Stimulated activated CD4-positive, alpha-beta T cell treated with anti-CD3 and anti-CD28 coated beads, Interleukin-12 subunit alpha, Interleukin-12 subunit beta, amount 100 ng/mL, for 48 hours (primary cell): ENCODE results near the gene HYCC2.
A peak's percentile ranks its signal among the peaks of the same experiment; 100 is the strongest.
"Not testable (repeated sequence)": the region's sequence is repeated elsewhere in the genome, so short reads cannot be mapped to it uniquely, and the experiment has no call there.

ENCODE experiments used
- DNase-seq, 3 donors: peaks; one replicate each; pipeline ENCODE4 v3.0.0-alpha.2; 2020; ENCODE audit warnings: low read depth in 2 of 3, low spot score in 1 of 3

The HYCC2 gene

GRCh38 chr2:201071479-201072200 lies at the start of gene HYCC2, which contains the start of gene NDUFB3:
Gene HYCC2 (minus strand): TSS chr2:201071671. CDS start chr2:201024009, 47,662 bp downstream.
Gene NDUFB3 (plus strand): TSS chr2:201072001. CDS start chr2:201078883, 6,882 bp downstream.
- peak; percentile 84 to 89 (median 87) for DNase-seq

- no peak for DNase-seq
Observed at GRCh38 chr2:201118961-201119854, 47.7 kb upstream of the HYCC2 start.

- DNase-seq, result peak; percentile 77 to 86 (median 77)
Observed at GRCh38 chr2:201118121-201118960, 46.9 kb upstream of the HYCC2 start.

GRCh38 chr2:201117735-201118094 lies 46.2 kb upstream of the HYCC2 start:
- not testable (repeated sequence) for DNase-seq

GRCh38 chr2:201116959-201117734 lies 45.7 kb upstream of the HYCC2 start:
- DNase-seq, result no peak

GRCh38 chr2:201116115-201116958 lies 44.9 kb upstream of the HYCC2 start, which contains the start of gene CFLAR:
Gene CFLAR (plus strand): TSS chr2:201116164. CDS start chr2:201129866, 13,702 bp downstream.
- peak in 2 of 3 donors; percentile 75 to 78 for DNase-seq

- no peak for DNase-seq
Observed at GRCh38 chr2:201114846-201115245, 43.4 kb upstream of the HYCC2 start.

- no peak for DNase-seq
Observed at GRCh38 chr2:201114350-201114749, 42.9 kb upstream of the HYCC2 start.

- no peak for DNase-seq
Observed at GRCh38 chr2:201111096-201111495, 39.6 kb upstream of the HYCC2 start.

- no peak for DNase-seq
Observed at GRCh38 chr2:201110615-201111014, 39.1 kb upstream of the HYCC2 start.

- no peak for DNase-seq
Observed at GRCh38 chr2:201109186-201109585, 37.7 kb upstream of the HYCC2 start.

- DNase-seq, result no peak
Observed at GRCh38 chr2:201108341-201108740, 36.9 kb upstream of the HYCC2 start.

- no peak for DNase-seq
Observed at GRCh38 chr2:201107624-201108023, 36.2 kb upstream of the HYCC2 start.

GRCh38 chr2:201105759-201106158 lies 34.3 kb upstream of the HYCC2 start:
- DNase-seq, result no peak

GRCh38 chr2:201100497-201100896 lies 29.0 kb upstream of the HYCC2 start:
- DNase-seq, result no peak

GRCh38 chr2:201093573-201093972 lies 22.1 kb upstream of the HYCC2 start:
- DNase-seq, result no peak

- DNase-seq, result no peak
Observed at GRCh38 chr2:201090574-201090973, 19.1 kb upstream of the HYCC2 start.

GRCh38 chr2:201084863-201085262 lies 13.4 kb upstream of the HYCC2 start:
- DNase-seq, result no peak

GRCh38 chr2:201074996-201075395 lies 3.5 kb upstream of the HYCC2 start:
- DNase-seq, result no peak
